Transverse colon (tissue), 4 donors: ENCODE data around the gene LAPTM4A. TPM values are rescaled to one million over a fixed set of nuclear protein-coding genes. Genes with fewer than 3 reads are reported as not detected.
A peak's percentile ranks its signal among the peaks of the same experiment; 100 is the strongest.

Experiments used
- DNase-seq: peaks from one replicate; pipeline ENCODE4 v3.0.0-alpha.2; 2019
- H3K27ac ChIP-seq, 4 donors: fragments of 200-600 bp; sonication (generic); 2 replicates each; pipeline ENCODE4 v1.5.1; 2016 to 2018; ENCODE audit warnings: inconsistent platforms in 4 of 4
- H3K27me3 ChIP-seq: fragments of 200-600 bp; sonication (generic); 2 replicates; pipeline ENCODE4 v1.5.1; 2017; ENCODE audit warnings: inconsistent platforms
- H3K36me3 ChIP-seq, 4 donors: fragments of 200-600 bp; sonication (generic); 2 replicates each; pipeline ENCODE4 v1.5.1; 2017 to 2019; ENCODE audit warnings: inconsistent platforms in 4 of 4
- H3K4me1 ChIP-seq, 4 donors: fragments of 200-600 bp; sonication (generic); 2 replicates each; pipeline ENCODE4 v1.5.1; 2017 to 2020; ENCODE audit warnings: inconsistent platforms in 4 of 4
- H3K4me3 ChIP-seq, 4 donors: fragments of 200-600 bp; sonication (generic); 1 replicate in 1 of 4; 2 replicates in 3 of 4; pipeline versions ENCODE4 v1.5.1 to v1.6.1; 2017 to 2019; ENCODE audit warnings: inconsistent platforms in 4 of 4
- H3K9me3 ChIP-seq, 2 donors: fragments of 200-600 bp; sonication (generic); 2 replicates each; pipeline ENCODE4 v1.5.1; 2017 to 2019; ENCODE audit warnings: inconsistent platforms in 2 of 2
- CTCF ChIP-seq, 5 experiments: fragments of 200-600 bp in 3 of 5; fragments of 450-650 bp in 2 of 5; sonication (generic) in 3 of 5; IDR thresholded peaks; 1 replicate in 2 of 5; 2 replicates in 3 of 5; pipeline ENCODE4 v1.5.1; 2016 to 2017; ENCODE audit warnings: antibody characterized with exemption in 5 of 5, inconsistent platforms in 3 of 5, mild to moderate bottlenecking in 2 of 5, moderate library complexity in 1 of 5
- EP300 ChIP-seq: sonication (generic); formaldehyde crosslinking; IDR thresholded peaks from one replicate; pipeline ENCODE4 v1.6.1; 2017; ENCODE audit warnings: antibody characterized with exemption, low read depth
- POLR2A ChIP-seq: fragments of 450-650 bp; IDR thresholded peaks from one replicate; pipeline ENCODE4 v1.6.1; 2016; ENCODE audit warnings: antibody characterized with exemption, mild to moderate bottlenecking, moderate library complexity
- POLR2AphosphoS5 ChIP-seq, 3 donors: sonication (generic); formaldehyde crosslinking; IDR thresholded peaks; one replicate each; pipeline ENCODE4 v1.6.1; 2016; ENCODE audit warnings: antibody characterized with exemption in 3 of 3
- WGBS, 2 donors: methylation state at CpG; one replicate each; pipeline ENCODE4 v1.1.5; 2018; ENCODE audit warnings: low coverage in 1 of 2; 5-methylcytosine and 5-hydroxymethylcytosine counted together
- in situ Hi-C, 4 donors: fragments of 200-750 bp; cut with MboI; loops; one replicate each; pipeline versions ENCODE4 v1.15.0 to v1.15.1; 2017; ENCODE audit warnings: low sequenced_read_pairs in 3 of 4, low pct_ligation_motif_present in 1 of 4, low pct_unique_long_range_greater_than_20kb in 1 of 4
- intact Hi-C: fragments of 100-400 bp; cut with DNase I; formaldehyde crosslinking; loops from one replicate; pipeline ENCODE4 v1.15.1; 2023; ENCODE audit warnings: low total_unique reads
- total RNA-seq, 4 donors: library from RNA; depleted of rRNA; stranded (reverse); fragments of >200 nt; gene quantifications; one replicate each; pipeline ENCODE4 v1.1.0, GENCODE V29; 2016

LAPTM4A gene
- total RNA-seq, 4 donors from 2014 or later: 19.3 to 122 (median 75.3) TPM

- Histone ChIP-seq H3K9me3 (no peaks in the 10 kb centered on the region), H3K4me3 (no peak overlapping the region), H3K27me3 (no peaks in the 10 kb centered on the region), H3K4me1 (peaks cover 8 to 35% (median 12%) of the 10 kb centered on the region in 4 donors), H3K36me3 (no peaks in the 10 kb centered on the region), H3K27ac (peak overlapping the region in 3 of 4 donors; percentile 53 to 72 (median 68))
- no peak for DNase-seq
- in situ Hi-C loops: no loop called here
- WGBS, 2 donors: 91% methylated on average over 5 of the region's 5 CpGs; no CpG with 5 or more reads in 1 of the 2 donors
- intact Hi-C loops: no loop called here
- TF ChIP-seq POLR2A: no peak
- no peak for TF ChIP-seq CTCF (IDR thresholded peaks at IDR 0.05)
- TF ChIP-seq EP300: no peak
- TF ChIP-seq POLR2AphosphoS5 (IDR thresholded peaks at IDR 0.05): no peak
These were observed 10.5 kb upstream of the LAPTM4A start for GRCh38 chr2:20061940-20062339.

- peaks cover 6 to 30% (median 10%) of the 10 kb centered on the region in 4 donors for H3K4me1 ChIP-seq
- DNase-seq: no peak
- no peaks in the 10 kb centered on the region for H3K27me3 ChIP-seq
- 63 to 79% methylated on average over 2 to 3 of the region's 3 CpGs for WGBS, 2 donors
- intact Hi-C loops (no loop called here), in situ Hi-C loops (no loop called here)
- H3K4me3 ChIP-seq: no peak overlapping the region
- no peaks in the 10 kb centered on the region for H3K9me3 ChIP-seq
- H3K36me3 ChIP-seq: no peaks in the 10 kb centered on the region
- H3K27ac ChIP-seq: peak overlapping the region in 3 of 4 donors; percentile 53 to 72 (median 68)
- TF ChIP-seq CTCF (IDR thresholded peaks at IDR 0.05) (no peak), POLR2AphosphoS5 (IDR thresholded peaks at IDR 0.05) (no peak)
These were observed 10.0 kb upstream of the LAPTM4A start for GRCh38 chr2:20061476-20061875.

- 92 to 100% methylated on average over 1 of the region's 1 CpG for WGBS, 2 donors
- Histone ChIP-seq H3K27ac (no peak overlapping the region), H3K27me3 (peaks cover 4% of the 10 kb centered on the region), H3K4me3 (no peak overlapping the region), H3K9me3 (no peaks in the 10 kb centered on the region), H3K36me3 (no peaks in the 10 kb centered on the region), H3K4me1 (peaks cover 0 to 17% (median 0%) of the 10 kb centered on the region in 4 donors)
- intact Hi-C loops (no loop called here), in situ Hi-C loops (no loop called here)
- DNase-seq: no peak
- TF ChIP-seq POLR2A (no peak), EP300 (no peak), POLR2AphosphoS5 (IDR thresholded peaks at IDR 0.05) (no peak), CTCF (IDR thresholded peaks at IDR 0.05) (no peak)
These were observed 8.7 kb upstream of the LAPTM4A start for GRCh38 chr2:20060106-20060505.

- in situ Hi-C loops: no loop called here
- TF ChIP-seq POLR2AphosphoS5 (IDR thresholded peaks at IDR 0.05): no peak
- no peak for TF ChIP-seq CTCF (IDR thresholded peaks at IDR 0.05)
- no peak for TF ChIP-seq EP300
- no peak for TF ChIP-seq POLR2A
These were observed 5.8 kb upstream of the LAPTM4A start for GRCh38 chr2:20057268-20057667.

More at GRCh38 chr2:20057268-20057667, 5.8 kb upstream of the LAPTM4A start:
- Histone ChIP-seq H3K4me1 (peaks cover 0 to 17% (median 8%) of the 10 kb centered on the region in 4 donors), H3K27me3 (peaks cover 4% of the 10 kb centered on the region), H3K9me3 (no peaks in the 10 kb centered on the region), H3K4me3 (no peak overlapping the region), H3K36me3 (no peaks in the 10 kb centered on the region), H3K27ac (no peak overlapping the region)
- intact Hi-C loops: no loop called here
- no peak for DNase-seq
- 90 to 100% methylated on average over 1 of the region's 1 CpG for WGBS, 2 donors
